Measurements from ENCODE around the gene SYT1.

DNA sequence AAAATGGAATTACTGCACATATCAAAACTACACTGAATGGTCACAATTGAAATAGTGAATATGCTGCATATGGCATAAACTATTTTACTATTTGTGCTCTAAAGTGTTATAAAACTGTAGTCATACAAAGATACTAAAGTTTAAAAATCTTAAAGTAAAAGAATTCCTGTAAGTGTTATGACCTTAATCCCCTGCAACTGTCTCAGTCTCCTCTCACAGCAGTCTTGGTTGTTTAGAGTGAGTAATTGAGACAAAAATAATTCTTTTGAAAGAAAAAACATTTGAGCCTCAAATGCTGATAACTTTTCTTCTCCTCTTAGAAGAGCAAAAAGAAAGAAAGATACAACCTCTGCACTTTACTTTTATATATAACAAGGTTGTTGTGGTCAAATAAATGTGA, 99.9 kb downstream of the SYT1 start:
- TF ChIP-seq, protein P1, sequence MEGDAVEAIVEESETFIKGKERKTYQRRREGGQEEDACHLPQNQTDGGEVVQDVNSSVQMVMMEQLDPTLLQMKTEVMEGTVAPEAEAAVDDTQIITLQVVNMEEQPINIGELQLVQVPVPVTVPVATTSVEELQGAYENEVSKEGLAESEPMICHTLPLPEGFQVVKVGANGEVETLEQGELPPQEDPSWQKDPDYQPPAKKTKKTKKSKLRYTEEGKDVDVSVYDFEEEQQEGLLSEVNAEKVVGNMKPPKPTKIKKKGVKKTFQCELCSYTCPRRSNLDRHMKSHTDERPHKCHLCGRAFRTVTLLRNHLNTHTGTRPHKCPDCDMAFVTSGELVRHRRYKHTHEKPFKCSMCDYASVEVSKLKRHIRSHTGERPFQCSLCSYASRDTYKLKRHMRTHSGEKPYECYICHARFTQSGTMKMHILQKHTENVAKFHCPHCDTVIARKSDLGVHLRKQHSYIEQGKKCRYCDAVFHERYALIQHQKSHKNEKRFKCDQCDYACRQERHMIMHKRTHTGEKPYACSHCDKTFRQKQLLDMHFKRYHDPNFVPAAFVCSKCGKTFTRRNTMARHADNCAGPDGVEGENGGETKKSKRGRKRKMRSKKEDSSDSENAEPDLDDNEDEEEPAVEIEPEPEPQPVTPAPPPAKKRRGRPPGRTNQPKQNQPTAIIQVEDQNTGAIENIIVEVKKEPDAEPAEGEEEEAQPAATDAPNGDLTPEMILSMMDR (IDR thresholded peaks at IDR 0.05): no peak
- TF ChIP-seq POLR2A (IDR thresholded peaks at IDR 0.05): no peak
